ENCODE data around the gene OR7A10.
"Not testable (repeated sequence)": the region's sequence is repeated elsewhere in the genome, so short reads cannot be mapped to it uniquely, and the experiment has no call there.

DNA sequence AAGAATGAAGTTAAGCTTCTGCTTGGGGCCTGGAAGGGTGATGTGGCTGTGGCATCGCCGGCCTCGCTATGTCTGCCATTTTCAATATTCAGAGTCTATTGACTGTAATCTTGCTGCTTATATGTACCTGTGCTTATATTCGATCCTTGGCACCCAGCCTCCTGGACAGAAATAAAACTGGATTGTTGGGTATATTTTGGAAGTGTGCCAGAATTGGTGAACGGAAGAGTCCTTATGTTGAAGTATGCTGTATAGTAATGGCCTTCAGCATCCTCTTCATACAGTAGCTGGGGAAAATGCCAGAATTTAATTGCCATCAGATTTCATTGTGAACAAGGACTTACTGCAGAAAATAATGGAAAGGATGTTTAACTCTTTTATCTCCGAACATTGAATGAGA lies 56.5 kb downstream of the OR7A10 start:
- TF ChIP-seq, protein P1, sequence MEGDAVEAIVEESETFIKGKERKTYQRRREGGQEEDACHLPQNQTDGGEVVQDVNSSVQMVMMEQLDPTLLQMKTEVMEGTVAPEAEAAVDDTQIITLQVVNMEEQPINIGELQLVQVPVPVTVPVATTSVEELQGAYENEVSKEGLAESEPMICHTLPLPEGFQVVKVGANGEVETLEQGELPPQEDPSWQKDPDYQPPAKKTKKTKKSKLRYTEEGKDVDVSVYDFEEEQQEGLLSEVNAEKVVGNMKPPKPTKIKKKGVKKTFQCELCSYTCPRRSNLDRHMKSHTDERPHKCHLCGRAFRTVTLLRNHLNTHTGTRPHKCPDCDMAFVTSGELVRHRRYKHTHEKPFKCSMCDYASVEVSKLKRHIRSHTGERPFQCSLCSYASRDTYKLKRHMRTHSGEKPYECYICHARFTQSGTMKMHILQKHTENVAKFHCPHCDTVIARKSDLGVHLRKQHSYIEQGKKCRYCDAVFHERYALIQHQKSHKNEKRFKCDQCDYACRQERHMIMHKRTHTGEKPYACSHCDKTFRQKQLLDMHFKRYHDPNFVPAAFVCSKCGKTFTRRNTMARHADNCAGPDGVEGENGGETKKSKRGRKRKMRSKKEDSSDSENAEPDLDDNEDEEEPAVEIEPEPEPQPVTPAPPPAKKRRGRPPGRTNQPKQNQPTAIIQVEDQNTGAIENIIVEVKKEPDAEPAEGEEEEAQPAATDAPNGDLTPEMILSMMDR (IDR thresholded peaks at IDR 0.05), result not testable (repeated sequence)
- TF ChIP-seq POLR2A (IDR thresholded peaks at IDR 0.05), result not testable (repeated sequence)

Data from testis (tissue), 2 donors.